ENCODE measurements around the gene RAB19. TPM values are rescaled to one million over a fixed set of nuclear protein-coding genes. Genes with fewer than 3 reads are reported as not detected.

RAB19 gene
- total and polyA plus RNA-seq, 9 of the 15 experiments (the other 6 are each of a cell fraction or from before 2014, with no cell fraction given): not detected

DNA sequence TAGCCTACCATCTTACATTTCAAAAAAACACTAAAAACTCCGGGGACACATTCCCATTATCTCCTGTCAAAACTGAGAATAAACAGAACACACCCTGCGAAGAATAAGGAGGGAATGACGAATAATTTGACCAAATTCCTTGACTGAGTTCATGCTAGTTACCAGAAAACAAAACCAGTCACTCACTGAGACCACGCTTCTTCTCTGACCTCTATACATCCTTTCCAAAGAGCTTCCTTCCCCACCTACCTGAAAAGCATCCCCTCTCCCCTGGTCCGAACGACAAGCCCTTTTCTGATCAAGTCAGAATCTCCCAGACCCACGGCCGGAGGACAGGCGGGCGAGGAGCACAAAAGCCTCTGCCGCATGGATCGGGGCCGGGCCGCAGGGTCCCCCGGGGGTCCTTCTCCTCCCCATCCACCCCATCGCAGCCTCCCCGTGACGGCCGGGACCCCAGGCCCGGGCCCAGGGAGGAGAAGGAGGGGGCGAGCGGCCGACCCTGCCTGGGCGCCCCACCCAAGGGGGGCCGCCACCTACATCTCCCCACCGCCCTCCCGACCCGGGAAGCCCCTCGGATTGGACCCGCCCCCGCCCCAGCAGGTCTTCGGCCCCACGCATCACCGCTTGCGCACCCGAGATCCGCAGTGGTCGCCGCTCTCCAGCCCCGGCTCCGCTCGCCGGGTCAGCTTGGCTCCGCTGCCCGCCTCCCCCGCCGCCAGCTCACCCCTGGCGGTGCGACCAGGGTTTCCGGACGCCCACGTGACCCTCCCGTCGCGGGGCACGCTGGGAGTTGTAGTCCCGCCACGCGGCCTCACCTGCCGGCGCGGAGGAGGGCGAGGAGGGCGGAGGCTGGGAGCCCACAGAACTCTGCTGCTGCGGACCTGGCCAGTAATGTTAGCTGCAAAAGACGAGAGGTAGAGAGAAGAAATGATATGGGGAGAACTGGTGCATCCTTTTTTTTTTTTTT, 5.8 kb upstream of the RAB19 start, which contains the start of gene SLC37A3 (continued):
- TF ChIP-seq CEBPG (CRISPR knock-in tag; IDR thresholded peaks at IDR 0.05): no peak
- TF ChIP-seq CEBPG (tag; conservative IDR thresholded peaks at IDR 0.05 in 1 of 2, IDR thresholded peaks at IDR 0.05 in 1 of 2): no peak
- TF ChIP-seq ZNF239 (CRISPR knock-in tag; IDR thresholded peaks at IDR 0.05): no peak
- no peak for TF ChIP-seq NFE2L1 (tag; IDR thresholded peaks at IDR 0.05; ENCODE audit: borderline replicate concordance, low read depth)
- no peak for TF ChIP-seq KAT2B (IDR thresholded peaks at IDR 0.05; ENCODE audit: low read depth, low read length)
- no peak for TF ChIP-seq ZNF707 (CRISPR knock-in tag; conservative IDR thresholded peaks at IDR 0.05)
- no peak; a peak in 1 of 4 replicates for TF ChIP-seq FOXA3 (CRISPR knock-in tag; conservative IDR thresholded peaks at IDR 0.05 in 1 of 2, IDR thresholded peaks at IDR 0.05 in 1 of 2)
- TF ChIP-seq GATAD2B (IDR thresholded peaks at IDR 0.05; ENCODE audit: borderline replicate concordance): no peak
- peak; percentile 98 for TF ChIP-seq USF1 (CRISPR knock-in tag; IDR thresholded peaks at IDR 0.05)
- no peak for TF ChIP-seq SNAPC5 (CRISPR knock-in tag; IDR thresholded peaks at IDR 0.05)
- no peak; the same call in 1 of the 2 replicates for TF ChIP-seq ARID1B (IDR thresholded peaks at IDR 0.05)
- no peak for TF ChIP-seq ZFP91 (CRISPR knock-in tag; IDR thresholded peaks at IDR 0.05)
- no peak for TF ChIP-seq NCOA2 (IDR thresholded peaks at IDR 0.05; ENCODE audit: partially characterized antibody in 2 of 2)
